ELR (cell line): Measurements from ENCODE around the gene ZBTB7C.

Source experiments
- DNase-seq: peaks from one replicate; pipeline ENCODE4 v3.0.0-alpha.2; 2015; ENCODE audit warnings: low read depth

The ZBTB7C gene

DNA sequence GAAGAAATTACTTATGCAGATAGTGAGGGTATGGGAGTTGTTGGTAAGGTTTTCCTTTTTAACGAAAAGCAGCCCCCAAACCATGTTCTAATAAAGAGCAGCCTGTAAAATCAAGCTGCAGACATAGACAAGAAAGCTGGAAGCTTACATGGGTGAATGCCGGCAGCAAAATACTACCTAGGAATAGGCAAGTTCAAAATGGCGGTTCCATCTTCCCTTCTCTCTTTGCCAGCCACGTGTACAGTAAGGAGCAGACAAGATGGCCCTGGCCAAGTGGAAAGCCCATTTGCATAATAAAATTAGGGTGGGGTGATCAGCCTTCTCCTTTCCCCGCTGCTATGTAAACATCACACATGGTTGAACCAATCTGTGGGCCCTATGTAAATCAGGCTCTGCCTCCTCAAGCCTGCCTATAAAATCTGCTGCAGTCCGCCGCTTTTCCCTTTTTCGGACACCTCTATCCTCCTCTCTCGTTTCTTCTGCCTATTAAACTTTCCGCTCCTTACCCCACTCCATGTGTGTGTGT is 155.0 kb downstream of the ZBTB7C start:
- no peak for DNase-seq

DNA sequence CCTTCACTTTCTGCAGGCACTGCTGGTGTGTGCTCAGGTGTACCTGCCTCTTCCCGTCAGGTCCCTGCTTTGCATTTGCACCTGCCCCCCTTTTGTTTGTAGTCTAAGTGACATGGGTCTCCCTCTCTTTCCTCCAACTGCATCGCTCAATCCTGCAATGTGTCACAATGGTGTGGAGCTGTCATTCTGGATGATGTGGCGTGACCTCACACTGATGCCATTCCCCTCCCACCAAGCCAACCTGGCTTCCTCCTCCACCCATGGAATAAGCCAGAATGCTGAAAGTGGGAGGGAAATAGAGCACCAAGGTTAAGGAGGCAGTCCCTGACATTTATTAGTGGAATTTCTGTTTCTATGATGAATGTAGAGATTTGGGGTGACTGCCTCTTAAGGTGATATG is 156.7 kb downstream of the ZBTB7C start:
- DNase-seq = no peak

DNA sequence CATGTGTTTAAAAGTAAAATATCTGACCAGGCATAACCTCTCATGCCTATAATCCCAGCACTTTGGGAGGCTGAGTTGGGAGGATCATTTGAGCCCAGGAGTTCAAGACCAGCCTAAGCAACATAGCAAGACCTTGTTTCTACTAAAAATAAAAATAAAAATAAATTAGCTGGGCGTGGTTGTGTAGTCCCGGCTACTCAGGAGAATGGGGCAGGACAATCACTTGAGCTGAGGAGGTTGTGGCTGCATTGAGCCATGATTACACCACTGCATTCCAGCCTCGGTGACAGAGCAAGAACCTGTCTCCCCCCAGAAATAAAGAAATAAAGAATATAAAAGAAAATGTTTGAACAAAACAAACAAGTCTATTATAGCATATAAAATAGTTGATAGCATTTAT is 158.3 kb downstream of the ZBTB7C start:
- no peak for DNase-seq

DNA sequence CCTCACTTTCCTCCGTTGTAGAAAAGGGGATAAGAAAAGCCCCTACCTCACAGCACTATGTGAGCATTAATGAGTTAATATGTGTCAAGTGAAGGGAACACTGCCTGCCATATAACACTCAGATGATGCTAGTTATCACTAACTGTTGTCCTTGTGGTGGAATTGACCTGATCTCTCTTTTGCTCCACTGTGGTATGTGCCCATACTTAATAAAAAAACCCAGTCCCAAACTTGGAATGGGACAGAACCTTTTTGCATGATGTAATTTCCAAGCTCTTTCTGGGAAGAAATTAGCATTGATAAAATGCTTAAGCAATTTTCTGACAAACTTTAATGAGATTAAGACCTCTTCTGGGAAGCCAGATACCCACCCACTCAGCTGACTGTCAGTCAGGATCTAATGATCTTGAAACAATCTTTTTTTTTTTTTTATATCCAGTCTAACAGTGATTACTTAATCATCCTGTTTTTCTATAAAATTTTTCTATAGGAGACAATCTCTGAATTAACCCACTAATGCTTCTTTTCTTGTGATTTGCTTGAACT is 158.7 kb downstream of the ZBTB7C start:
- DNase-seq = no peak

DNA sequence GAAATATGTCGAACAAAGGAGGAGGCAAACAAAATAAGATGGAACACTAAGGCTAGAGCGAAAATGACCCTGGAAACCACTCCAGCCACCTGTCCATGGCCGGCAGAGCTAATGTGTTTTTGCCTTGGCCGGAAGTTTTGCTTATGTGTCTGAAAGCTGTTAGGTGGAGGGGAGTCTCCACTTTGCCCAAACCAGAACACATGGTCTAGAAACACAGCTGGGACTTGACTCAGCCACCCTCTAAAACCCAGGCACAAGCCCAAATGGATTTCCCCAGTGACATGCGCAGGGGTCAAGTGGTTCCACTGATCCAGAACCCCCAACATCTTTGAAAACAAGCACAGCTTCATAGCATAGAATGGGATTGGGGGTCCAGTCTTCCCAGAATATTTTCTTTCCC is 159.3 kb downstream of the ZBTB7C start:
- no peak for DNase-seq

DNA sequence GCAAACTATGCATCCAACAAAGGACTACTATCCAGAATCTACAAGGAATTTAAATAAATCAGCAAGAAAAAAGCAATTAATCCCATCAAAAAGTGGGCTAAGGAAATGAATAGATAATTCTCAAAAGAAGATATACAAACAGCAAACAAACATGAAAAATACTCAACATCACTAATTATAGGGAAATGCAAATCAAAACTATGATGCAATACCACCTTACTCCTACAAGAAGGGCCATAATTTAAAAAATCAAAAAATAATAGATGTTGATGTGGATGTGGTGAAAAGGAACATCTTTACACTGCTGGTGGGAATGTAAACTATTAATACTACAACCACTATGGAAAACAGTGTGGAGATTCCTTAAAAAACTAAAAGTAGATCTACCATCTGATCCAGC is 164.7 kb downstream of the ZBTB7C start:
- DNase-seq = no peak

DNA sequence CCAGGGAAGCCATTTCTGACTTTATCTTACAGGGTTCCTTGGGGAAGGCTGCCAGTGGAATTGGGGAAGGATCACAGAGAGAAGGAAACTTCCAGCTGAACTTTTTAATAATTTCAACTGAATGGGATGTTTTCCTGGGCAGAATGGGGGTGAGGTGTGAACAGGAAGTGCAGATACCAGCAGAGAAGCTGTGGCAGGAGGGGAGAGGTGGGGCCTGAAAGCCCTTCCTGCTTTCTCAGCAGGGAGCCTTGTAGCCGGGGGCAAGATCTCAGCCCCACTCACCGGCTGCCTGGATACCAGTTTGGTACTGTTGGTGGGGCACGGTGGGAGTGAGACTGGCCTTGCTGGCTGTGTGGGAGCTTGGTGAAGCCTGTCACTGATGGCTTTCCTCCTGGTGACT is 170.5 kb downstream of the ZBTB7C start:
- DNase-seq = peak; percentile 10

DNA sequence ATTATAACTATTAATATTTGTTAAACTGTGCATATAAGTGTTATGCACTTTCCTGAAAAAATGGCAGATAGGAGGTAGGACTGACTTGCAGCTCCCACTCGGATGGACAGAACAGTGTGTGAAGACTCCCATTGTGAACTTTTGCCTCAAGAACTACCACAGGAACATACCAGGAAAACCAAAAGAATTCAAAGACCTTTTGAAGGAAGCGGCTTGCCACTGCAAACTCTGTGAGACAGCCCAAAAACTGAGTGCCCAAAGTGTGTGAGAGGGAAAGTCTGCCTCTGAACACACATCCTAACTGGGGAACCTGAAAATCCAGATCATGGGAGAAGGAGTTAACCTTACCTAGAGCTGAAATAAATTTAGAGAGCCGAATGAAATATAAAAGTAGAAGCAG is 171.0 kb downstream of the ZBTB7C start:
- DNase-seq = no peak

DNA sequence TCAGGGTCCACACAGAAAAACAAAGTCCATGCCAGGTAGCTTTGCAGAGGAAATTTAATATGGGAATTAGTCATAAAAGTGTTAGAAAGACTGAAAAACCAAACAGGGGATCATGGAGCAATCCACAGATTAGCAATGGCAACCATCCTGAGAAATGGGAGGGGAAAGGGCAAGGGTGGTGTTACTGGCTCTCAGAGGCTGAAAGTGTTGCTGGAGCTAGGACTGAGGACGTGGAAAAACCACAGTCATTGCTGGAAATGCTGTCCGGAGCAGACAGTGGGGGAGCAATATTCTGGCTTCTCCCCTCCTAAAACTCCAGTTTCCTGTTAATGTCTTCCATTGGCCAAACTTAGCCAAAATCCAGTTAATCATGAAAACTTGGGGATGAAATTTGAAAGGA is 172.4 kb downstream of the ZBTB7C start:
- no peak for DNase-seq

DNA sequence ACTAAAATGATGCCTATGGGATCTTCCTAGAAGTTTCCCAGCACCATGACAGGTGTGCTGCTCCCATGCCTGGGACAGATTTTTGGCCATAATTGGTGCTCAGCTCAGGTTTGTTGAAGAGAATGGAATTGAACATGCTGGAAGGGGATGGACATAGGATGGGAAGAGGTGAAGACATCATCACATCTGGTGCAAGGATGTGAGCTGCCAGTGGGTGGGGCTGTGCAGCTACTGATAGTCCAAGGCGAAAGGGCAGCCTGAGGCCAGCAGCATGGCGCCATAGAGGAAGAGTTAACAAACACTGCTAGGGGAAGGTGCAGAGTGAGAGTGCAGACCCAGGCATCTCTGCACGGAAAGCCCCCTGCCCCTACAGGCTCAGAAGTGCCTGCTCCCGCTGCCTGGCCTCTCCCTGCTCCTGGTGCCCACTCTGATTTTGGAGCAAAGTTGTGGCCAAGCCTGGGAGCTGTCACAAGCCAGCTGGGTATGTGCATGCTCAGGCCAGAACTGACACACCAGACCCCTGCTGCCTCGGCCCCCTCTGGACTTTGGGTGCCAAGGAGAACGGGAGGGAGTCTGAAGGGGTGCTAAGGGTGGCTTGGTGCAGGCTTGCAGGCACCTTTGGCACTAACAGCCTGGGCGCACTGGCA is 178.6 kb downstream of the ZBTB7C start:
- DNase-seq = peak; percentile 70

DNA sequence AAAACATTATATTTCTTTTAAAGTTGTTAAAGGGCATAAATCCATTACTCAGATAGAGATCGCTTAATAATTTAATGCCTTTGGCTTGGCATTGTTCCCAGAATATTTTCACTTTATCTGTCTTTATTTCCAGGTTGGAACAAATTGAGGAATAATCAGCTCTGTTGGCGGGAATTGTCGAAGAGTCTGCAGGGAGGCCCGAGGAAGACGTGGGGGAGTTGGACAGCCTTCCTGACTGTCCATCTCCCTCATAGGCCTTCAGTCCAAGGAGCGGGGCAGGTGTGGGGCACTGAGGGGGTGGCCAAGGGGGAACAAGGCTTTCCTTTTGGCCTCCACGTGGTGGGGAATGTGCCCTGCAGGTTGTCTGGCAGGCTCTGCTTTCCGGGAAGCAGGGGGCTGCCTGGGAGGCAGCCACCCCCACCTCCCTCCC is 179.6 kb downstream of the ZBTB7C start:
- no peak for DNase-seq

DNA sequence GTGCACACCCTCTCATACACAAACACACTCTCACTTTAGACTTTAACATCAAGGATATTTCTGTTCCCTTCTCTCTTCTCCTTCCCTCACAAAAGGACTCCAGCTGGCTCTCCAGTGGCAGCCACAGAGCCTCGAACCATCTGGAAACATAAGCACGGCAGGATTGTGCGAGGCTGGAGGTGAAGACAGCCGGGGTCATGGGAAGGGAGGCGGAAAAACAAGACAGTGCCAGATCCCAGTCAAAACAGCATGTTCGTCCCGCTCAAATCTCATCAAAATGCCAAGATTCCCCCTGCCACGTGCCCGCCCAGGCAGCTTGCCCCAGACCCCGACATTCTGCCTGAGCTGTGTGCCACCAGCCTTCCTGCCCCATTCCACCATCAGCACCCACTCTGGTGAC is 180.3 kb downstream of the ZBTB7C start:
- DNase-seq = no peak

DNA sequence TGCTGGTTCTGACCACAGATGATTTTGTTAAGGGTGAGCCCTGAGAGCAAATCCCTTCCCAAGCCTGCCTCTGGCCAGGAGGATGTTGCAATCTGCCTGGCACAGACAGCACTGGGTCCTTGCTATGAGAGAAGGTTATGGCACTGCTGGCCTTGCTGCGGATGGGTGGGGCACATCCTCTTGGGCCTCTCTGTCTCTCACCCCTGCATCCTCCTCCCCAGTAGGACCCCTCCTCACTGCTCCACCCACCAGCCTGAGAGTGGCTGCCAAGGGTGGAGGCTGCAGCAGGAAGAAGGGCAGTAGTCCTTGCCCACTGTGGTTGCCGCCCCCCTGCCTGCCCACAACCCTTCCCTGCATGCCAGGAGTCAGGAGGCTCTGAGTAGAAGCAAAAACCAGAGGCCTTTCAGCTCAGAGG is 180.9 kb downstream of the ZBTB7C start:
- DNase-seq = no peak

DNA sequence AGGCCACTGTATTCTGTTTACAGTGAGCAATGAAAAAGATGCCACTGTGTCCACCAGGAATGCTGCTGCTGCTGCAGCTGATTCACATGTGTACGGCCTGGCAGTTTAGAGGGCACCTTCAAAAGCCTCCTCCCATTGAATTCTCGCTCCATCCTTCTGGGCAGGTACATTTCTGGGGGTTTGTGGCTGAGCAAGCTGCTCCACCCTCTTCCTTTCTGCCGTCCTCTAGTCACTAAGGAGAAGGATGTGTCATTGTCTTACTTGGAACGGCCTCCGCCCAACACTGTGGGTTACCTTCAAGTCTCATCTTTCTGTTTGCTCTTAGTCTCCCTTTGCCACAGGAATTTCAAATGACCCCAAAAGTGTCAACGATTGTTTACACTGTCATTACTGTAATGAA is 182.0 kb downstream of the ZBTB7C start:
- DNase-seq = peak; percentile 51

DNA sequence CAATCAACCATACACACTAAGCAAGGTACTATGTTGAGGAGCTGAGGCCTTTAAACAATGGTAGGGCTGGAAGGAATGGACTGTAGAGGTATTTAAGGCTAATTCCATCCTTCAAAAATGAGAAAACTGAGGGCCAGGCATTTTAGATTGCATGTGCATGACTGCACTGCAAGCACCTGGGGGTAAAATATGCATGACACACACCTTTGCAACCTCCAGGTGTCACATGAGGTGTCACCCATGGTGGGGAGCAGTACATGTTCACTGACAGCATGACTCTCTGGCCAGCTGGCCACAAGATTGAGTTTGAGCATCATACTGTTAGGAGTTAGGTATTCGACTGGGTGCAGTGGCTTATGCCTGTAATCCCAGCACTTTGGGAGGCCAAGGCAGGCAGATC is 182.8 kb downstream of the ZBTB7C start:
- no peak for DNase-seq

DNA sequence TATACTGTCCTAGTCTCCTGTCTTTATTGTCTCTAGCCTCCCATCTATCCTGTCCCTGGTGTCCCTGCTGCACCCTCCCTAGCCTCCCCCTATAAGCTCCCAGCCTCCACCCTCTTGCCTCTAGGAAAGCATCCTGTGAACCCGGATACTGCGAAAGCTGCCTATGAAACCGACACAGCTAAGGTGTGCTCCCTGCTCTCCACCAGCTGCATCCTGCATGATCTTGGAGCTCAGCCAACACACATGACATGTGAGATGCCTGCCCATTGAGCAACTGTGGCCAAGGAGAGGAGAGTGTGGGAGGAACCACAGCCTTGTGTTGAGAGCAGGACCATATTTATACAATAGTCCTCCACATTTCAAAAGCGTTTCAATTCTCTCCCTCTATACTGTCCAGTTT is 187.1 kb downstream of the ZBTB7C start:
- peak; percentile 15 for DNase-seq

DNA sequence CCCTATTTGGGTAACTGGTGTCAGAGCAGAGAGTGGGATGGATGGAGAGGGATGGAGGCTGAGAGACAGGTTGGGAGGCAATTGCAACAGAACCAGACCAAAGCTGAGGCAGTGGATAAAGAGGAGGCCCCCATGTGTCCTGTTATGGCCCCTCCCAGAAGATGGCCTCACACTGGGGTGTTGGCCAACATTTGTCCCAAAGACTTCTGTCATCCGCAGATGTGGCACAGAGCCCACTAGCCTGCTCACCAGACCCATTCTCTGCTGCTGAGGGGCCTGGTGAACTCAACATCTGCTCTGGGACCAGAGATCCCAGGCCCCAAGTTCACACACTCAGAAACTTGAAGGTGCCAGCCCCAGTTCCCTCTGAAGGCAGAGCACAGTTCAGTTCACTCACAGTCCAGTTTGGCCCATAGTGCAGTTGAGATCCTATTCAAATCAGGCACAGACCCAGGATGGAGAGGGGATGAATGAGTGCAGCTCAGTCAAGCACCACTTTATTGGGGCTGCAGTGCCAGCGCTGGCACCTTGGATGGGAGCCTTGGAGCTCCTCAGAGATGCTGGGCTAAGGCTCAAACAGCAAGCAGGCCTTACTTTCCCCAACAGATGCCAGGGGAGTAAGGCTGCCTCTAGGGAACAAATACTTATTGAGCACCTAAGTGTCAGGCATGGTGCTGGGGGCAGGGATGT is 189.2 kb downstream of the ZBTB7C start:
- DNase-seq = no peak

DNA sequence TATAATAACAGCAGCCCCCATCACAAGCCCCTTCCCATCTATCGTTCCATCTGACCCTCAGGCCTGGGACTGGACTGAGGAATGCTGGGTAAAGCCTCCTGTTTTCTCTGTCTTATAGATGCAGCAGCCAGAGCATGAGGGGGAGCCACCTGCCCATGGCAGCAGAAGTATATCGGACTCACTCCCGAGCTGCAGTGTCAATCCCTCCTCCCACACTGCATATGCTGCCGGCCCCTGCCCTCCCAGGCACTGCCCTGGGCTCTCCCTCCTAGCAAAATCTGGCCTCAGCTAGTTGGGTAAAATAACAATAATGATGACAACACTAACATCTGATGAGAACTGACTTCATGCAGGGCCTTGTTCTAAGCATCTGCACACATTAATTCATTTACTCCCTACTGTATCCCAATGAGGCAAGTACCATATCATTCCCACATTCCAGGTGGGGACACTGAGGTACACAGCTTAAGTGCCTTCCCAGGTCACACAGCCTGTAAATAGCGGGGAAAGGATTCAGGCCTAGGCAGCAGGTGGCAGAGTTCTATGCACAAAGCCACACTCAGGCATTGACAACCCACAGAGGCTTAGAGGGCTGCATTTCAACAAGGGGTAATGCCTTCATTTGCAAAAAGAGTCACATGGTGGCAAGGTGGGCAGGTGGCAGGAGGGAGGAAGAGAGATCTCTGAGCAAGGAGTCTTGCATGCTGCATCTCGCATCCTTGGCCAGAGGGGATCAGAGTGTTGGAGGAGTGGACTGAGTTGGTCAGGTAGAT is 190.0 kb downstream of the ZBTB7C start:
- DNase-seq = no peak

DNA sequence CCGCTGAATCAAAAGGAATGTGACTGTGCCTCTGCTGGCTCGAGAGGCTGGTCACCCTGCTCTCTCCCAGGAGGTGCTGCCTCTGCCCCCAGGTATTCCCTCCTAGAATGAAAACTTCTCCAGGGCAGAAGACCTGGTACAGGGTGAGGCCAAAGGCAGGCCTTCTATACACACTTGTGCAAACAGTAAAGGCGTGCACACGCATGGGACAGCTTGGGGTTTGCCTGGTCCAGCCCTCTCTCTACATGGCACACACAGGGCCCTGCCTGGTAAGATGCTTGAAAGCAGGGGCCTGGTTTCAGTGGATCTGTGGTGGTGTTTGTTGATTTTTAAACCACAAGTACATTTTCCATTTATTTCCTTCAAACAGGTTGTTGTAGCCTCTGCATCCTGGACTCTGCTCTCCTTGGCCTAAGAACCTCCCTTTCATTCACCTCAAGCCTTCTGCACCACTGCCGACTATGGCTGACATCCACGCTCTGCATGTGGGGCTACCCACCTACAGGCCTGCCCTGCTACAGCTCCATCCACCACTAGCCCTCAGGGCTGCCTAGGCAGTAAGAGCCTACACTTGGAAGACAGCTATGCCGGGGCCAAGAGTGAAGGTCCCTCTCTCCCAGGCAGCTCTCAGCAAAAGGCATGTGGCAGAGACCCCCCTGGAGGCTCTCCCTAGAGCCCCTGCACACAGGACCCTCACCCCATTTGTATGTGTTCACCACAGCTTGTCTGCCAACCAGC is 190.7 kb downstream of the ZBTB7C start:
- DNase-seq = no peak

DNA sequence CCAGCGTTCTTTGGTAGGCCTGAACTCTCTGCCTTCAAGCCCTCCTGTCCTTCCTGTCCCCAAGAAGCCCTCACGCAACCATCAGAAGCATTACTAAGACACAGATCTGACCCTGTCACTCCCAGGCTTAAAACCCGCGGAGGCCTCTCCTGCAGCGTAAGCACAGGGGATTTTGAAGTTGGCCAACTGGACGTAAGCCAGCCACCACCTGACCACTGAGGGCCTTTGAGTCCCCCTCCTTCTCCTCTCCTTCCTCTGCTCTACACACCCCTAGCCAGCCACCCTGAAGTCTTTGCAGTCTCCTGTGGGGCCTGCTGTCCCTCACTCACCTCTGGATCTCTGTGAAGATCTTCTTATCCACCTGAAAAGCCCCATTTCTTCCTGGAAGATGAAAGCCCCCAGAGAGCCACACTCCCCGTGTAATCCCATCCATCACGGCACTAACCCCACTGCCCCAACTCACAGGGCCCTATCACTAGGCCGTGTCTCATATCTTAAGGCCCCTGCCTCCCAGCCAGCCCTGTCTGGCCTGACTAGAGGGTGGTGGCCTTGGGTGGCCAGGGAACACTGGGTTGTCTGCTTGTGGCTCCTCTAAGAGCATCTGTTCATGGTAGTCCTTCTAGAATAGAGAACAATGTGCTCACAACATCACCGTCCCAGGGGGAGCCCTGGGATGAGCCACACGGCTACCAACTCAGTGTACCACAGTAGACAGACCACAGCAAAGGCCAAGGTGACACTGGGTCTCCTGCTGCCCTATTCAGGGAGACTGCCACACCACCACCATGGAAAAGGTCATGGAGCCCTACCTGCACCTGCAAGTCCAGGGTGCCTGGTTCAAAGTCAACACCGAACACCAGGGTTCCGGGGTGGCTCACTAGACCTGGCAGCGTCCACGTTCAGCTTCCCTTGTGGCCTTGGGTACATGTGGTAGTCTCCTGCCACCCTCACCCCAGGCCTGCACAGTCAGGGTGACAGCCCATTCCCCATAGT is 191.6 kb downstream of the ZBTB7C start:
- no peak for DNase-seq
